ENCODE results near the gene SLITRK1.

SLITRK1 gene

GRCh38 chr13:83881917-83882605 is at the start of gene SLITRK1:
Gene SLITRK1 (minus strand): TSS chr13:83882474. CDS start chr13:83881507, 967 bp downstream.
- DNase-seq, result no peak

GRCh38 chr13:83929157-83929556 is 46.9 kb upstream of the SLITRK1 start:
- no peak for DNase-seq

GRCh38 chr13:83919775-83920174 is 37.5 kb upstream of the SLITRK1 start:
- DNase-seq, result no peak

GRCh38 chr13:83914368-83914767 is 32.1 kb upstream of the SLITRK1 start:
- DNase-seq, result no peak

GRCh38 chr13:83907196-83907989 is 25.1 kb upstream of the SLITRK1 start:
- DNase-seq, result no peak

GRCh38 chr13:83906240-83906820 is 24.1 kb upstream of the SLITRK1 start:
- no peak for DNase-seq

GRCh38 chr13:83905641-83906040 is 23.4 kb upstream of the SLITRK1 start:
- DNase-seq, result no peak

GRCh38 chr13:83895994-83896580 is 13.8 kb upstream of the SLITRK1 start:
- DNase-seq, result no peak

- DNase-seq, result no peak
Observed at GRCh38 chr13:83890358-83890757, 8.1 kb upstream of the SLITRK1 start.

GRCh38 chr13:83884141-83884540 is 1.9 kb upstream of the SLITRK1 start:
- DNase-seq, result no peak

GRCh38 chr13:83883061-83883523 is 818 bp upstream of the SLITRK1 start:
- no peak for DNase-seq

GRCh38 chr13:83882606-83882959 is 309 bp upstream of the SLITRK1 start:
- DNase-seq, result no peak

- no peak for DNase-seq
Observed at GRCh38 chr13:83881140-83881684, 1.1 kb downstream of the SLITRK1 start.

GRCh38 chr13:83880275-83881139 is 1.8 kb downstream of the SLITRK1 start:
- DNase-seq, result no peak

- no peak for DNase-seq
Observed at GRCh38 chr13:83879431-83880171, 2.7 kb downstream of the SLITRK1 start.

GRCh38 chr13:83878691-83879430 is 3.4 kb downstream of the SLITRK1 start:
- no peak for DNase-seq

GRCh38 chr13:83877651-83878355 is 4.5 kb downstream of the SLITRK1 start:
- no peak for DNase-seq

GRCh38 chr13:83876546-83876945 is 5.7 kb downstream of the SLITRK1 start:
- no peak for DNase-seq

- DNase-seq, result no peak
Observed at GRCh38 chr13:83867708-83868107, 14.6 kb downstream of the SLITRK1 start.

All from activated CD4-positive, CD25-positive, alpha-beta regulatory T cell (primary cell).